HS-5 (cell line): Measurements from ENCODE around the gene CD300C.
A peak's percentile ranks its signal among the peaks of the same experiment; 100 is the strongest.
"Not testable (repeated sequence)": the region's sequence is repeated elsewhere in the genome, so short reads cannot be mapped to it uniquely, and the experiment has no call there.

Experiments
- DNase-seq: peaks from one replicate; pipeline ENCODE4 v3.0.0-alpha.2; 2012; ENCODE audit warnings: low read depth

Gene CD300C

DNA sequence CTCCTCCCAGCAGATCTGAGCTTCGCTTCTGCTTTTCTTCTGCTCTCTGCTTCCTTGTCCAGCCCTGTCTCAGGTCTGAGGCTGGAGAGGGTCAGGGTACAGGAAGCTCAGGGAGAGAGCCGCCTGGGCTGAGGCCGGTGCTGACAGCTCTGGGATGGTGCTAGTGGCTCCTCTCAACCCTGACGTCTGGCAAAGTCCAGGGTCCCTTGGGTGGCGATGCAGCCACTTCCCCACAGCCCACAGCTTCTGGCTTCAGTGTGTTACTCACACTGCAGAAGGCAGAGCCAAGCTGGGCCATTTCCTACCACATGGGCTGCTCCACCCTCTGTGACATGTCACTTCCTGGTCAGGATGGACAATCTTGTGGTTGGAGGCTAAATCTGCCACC is at the start of gene CD300C:
Gene CD300C, minus strand, starts transcription at position 273 of the 388 bp plus-strand sequence. CDS start 333 bp downstream, outside the sequence.
- DNase-seq: no peak

DNA sequence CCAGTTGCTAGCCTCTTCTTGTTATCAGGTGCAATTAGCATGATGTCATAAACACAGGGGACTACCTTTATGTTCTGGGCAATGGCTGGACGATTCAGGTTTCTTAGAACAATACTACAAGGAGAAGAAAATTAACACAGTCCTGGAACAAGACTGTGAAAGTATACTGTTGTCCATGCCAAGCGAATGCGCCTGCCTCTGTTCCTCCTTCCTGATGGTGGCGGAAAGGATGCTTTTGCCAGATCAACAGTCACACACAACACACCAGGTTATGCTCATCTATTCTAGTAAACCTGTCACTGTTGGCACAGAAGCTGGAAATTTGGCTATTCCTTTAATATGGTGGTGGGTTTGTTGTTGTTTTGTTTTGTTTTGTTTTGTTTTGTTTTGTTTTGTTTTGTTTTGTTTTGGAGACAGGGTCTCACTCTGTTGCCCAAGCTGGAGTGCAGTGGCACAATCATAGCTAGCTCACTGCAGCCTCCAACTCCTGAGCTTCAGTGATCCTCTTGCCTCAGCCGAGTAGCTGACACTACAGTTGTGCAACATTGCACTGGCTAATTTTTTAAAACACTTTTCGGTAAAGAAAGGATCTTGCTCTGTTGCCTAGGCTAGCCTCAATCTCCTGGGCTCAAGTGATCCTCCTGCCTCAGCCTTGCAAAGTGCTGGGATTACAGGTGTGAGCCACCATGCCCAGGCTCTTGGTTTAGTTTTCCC is 49.3 kb upstream of the CD300C start:
- no peak for DNase-seq

DNA sequence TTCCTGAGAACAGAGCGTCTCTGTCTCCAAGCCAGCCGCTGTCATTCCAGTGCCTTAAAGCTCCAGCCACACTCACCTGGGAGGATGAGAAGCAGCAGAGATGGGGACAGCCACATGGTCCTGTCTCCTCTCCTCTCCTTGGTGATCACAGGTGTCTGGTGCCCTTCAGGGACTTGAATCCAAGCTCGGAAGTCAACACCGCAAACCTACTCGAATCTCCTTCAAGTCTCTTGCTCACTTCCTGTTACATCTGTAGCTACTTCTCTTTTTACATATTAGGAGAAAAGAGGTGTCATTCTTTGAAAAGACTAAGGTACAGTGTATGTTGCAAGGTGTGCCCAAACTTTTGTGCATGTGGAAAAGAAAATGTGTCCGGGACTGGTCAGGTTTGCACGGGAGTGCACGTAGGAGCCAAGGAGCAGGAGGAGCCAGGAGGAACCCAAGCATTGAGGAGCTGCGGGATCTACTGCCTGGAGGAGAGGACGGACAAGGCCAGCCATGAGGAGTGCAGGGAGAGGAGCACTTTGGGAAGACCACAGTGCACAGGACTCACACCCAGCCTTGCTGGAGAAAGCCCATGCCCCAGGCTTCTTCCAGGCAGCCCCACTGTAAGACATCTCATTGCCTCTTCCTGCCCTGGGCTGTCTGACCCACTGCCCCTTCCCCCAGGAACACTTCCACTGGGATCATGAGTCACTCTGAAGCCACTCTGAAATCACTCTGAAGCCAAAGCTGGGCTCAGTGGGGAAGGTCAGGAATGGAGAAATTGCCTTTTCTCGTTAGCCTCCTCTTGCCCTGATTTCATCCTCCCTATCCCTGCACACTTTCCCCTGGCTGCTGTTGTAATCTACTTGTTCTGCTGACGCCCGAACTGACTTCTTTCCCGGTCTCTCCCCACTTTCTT is 46.4 kb upstream of the CD300C start, which contains the start of gene CD300LD:
Gene CD300LD, minus strand, starts transcription at position 197 of the 904 bp plus-strand sequence. Its CDS starts 81 bp downstream, at position 116.
- no peak for DNase-seq

- no peak for DNase-seq
Observed at GRCh38 chr17:74591503-74591902, 45.6 kb upstream of the CD300C start.

- no peak for DNase-seq
Observed at GRCh38 chr17:74585711-74586110, 39.8 kb upstream of the CD300C start.

DNA sequence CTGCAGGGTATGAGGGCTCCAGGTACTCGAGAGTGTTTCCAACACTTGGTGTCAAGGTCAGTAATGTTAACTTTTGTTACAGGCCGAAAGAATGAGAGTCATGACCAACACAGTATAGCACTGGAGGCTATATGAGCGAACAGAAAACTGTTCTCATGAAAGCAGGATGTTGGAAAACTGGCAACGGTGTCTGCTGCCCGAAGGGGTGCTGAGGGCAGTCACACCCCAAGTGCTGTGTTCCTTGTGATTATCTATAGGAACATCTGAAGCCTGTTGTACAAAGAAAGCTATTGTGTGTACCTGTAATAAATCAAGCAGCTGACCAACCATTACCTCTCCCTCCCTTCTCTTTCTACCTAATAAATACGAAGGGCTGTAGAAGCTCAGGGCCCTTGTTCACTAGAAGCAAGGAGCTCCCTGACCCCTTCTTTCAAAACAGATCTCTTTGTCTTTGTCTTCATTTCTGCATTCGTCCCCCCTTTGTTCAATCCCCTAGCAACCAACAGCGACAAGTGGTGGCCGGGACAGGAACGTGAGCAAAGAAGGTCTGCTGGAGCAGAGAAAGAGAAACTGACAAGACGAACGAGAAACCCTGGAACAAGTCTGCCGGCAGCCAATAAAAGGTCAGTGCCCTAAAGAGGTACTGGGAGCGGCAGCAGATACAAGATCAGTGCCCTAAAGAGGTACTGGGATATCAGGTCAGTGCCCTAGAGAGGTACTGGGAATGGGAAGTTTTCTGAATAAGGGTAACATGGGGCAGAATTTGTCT is 38.6 kb upstream of the CD300C start:
- DNase-seq: no peak

- no peak for DNase-seq
Observed at GRCh38 chr17:74582633-74583032, 36.7 kb upstream of the CD300C start.

- no peak for DNase-seq
Observed at GRCh38 chr17:74579900-74580299, 34.0 kb upstream of the CD300C start.

- no peak for DNase-seq
Observed at GRCh38 chr17:74578979-74579378, 33.1 kb upstream of the CD300C start.

- DNase-seq: no peak
Observed at GRCh38 chr17:74574489-74575142, 28.7 kb upstream of the CD300C start.

DNA sequence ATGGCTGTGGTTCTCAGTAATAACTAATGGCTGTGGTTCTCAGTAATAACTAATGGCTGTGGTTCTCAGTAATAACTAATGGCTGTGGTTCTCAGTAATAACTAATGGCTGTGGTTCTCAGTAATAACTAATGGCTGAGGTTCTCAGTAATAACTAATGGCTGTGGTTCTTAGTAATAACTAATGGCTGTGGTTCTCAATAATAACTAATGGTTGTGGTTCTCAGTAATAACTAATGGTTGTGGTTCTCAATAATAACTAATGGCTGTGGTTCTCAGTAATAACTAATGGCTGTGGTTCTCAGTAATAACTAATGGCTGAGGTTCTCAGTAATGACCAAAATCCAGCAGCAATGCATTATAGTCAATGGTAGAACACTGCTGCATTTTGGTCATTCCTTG is 27.7 kb upstream of the CD300C start:
- not testable (repeated sequence) for DNase-seq

GRCh38 chr17:74573169-74573568 is 27.3 kb upstream of the CD300C start:
- no peak for DNase-seq

GRCh38 chr17:74571621-74572270 is 25.8 kb upstream of the CD300C start:
- no peak for DNase-seq

GRCh38 chr17:74569020-74570003 is 23.4 kb upstream of the CD300C start:
- peak; percentile 99 for DNase-seq

GRCh38 chr17:74568106-74568873 is 22.4 kb upstream of the CD300C start:
- no peak for DNase-seq

GRCh38 chr17:74567397-74567796 is 21.5 kb upstream of the CD300C start, which contains the start of gene CD300H:
TSS of gene CD300H (minus strand) at chr17:74567509.
- no peak for DNase-seq

DNA sequence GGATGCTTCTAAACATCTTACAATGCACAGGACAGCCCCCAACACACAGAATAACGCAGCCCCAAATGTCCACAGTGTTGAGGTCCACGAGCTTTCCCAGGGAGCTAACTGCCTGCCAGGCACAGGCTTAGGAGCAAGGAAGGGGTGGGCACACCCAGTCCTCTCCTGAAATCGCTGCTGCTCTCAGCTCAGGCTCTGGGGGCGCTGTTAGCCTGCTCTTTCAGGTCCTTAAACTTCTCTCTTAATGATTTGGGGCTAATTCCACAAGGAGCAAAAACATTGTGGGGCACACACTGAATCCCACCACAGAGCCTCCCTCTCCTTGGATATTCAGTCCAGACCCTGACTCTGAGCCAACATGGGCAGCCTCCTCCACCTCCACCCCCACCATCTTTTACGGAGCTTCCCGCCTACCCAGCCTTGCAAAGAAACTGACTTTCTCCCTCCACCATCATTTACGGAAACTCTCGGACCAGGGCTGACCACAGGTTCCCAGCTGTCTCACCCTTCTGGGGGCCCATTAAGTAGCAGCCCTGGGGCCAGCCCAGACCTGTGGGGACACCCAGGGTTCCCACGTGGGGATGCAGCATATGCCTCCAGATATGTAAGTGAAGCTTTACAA is 20.3 kb upstream of the CD300C start:
- no peak for DNase-seq

DNA sequence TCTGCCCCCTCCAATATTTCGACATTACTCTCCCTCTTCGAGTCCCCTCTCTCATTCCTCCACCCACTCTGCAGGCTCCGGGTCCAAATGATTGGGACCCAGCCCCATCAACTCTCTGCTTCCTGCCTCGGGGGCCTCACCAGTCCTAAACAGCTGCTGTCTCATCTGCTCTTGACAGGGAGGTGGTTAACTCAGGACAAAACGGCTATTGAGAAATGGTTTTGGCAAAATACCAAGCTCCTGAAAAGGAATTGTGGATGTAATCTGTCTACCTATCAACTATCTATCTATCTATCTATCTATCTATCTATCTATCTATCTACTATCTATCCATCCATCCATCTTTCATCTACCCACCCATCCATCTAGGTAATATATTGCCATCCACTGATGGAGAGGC is 19.2 kb upstream of the CD300C start:
- no peak for DNase-seq

DNA sequence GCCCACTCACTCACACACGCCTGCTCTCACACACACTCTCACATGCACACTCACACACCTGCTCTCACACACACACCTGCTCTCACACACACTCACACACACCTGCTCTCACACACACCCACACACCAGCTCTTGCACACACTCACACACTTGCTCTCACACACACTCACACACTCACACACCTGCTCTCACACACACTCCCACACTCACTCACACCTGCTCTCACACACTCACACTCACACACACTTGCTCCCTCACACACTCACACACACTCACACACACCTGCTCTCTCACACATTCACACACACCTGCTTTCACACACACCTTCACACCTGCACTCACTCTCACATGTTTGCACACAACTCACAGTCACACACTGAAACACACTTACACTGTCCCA is 17.4 kb upstream of the CD300C start:
- DNase-seq: no peak
